GM12878 (cell line): ENCODE measurements around the gene CD72.

Source experiments
- POLR2A ChIP-seq: IDR thresholded peaks from 2 replicates; pipeline ENCODE4 v1.6.1; 2011; ENCODE audit warnings: low read depth, mild to moderate bottlenecking, low read length
- TF ChIP-seq, protein P1 (sequence below), 3 experiments: IDR thresholded peaks in 2 of 3; conservative IDR thresholded peaks in 1 of 3; 2 replicates each; pipeline ENCODE4 v1.5.1; 2011; ENCODE audit warnings: low read depth in 3 of 3, low read length in 3 of 3, mild to moderate bottlenecking in 3 of 3, control low read depth in 2 of 3, moderate library complexity in 2 of 3, inconsistent platforms in 1 of 3, mixed read lengths in 1 of 3; ENCODE audit not compliant: control insufficient read depth in 2 of 3, insufficient read depth in 1 of 3; ENCODE audit errors: extremely low read depth in 1 of 3

DNA sequence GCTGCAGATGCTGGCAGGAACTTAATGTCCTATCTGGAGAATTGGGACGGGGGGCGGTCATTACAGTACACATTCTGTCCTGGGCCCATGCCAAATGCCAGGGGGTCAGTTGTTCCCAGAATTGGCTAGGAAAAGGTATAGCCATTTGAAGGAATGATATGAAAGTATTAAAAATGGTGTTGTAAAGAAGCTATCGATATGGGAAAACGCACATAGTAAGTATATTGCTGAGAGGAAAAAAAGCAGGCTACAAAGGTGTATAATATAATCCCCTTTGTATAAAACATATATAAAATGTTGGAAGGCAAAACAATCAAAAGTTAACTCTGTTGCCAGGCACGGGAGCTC lies 47.2 kb upstream of the CD72 start:
- TF ChIP-seq POLR2A, result no peak
- TF ChIP-seq, protein P1, sequence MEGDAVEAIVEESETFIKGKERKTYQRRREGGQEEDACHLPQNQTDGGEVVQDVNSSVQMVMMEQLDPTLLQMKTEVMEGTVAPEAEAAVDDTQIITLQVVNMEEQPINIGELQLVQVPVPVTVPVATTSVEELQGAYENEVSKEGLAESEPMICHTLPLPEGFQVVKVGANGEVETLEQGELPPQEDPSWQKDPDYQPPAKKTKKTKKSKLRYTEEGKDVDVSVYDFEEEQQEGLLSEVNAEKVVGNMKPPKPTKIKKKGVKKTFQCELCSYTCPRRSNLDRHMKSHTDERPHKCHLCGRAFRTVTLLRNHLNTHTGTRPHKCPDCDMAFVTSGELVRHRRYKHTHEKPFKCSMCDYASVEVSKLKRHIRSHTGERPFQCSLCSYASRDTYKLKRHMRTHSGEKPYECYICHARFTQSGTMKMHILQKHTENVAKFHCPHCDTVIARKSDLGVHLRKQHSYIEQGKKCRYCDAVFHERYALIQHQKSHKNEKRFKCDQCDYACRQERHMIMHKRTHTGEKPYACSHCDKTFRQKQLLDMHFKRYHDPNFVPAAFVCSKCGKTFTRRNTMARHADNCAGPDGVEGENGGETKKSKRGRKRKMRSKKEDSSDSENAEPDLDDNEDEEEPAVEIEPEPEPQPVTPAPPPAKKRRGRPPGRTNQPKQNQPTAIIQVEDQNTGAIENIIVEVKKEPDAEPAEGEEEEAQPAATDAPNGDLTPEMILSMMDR (IDR thresholded peaks at IDR 0.05 in 2 of 3, conservative IDR thresholded peaks at IDR 0.05 in 1 of 3; ENCODE audit: control insufficient read depth in 2 of 3, extremely low read depth in 1 of 3, insufficient read depth in 1 of 3, low read depth in 3 of 3, low read length in 3 of 3), result no peak
